K562 (cell line): ENCODE results near the gene RGS19. TPM values are rescaled to one million over a fixed set of nuclear protein-coding genes. Genes with fewer than 3 reads are reported as not detected.

ENCODE experiments used
- ATAC-seq: fragments of 200-7000 bp; cut with Tn5 transposase; 3 replicates; pipeline ENCODE4 v1.9.1; 2020; ENCODE audit warnings: moderate library complexity
- BruUV-seq: library from RNA; stranded (reverse); fragments of 400-500 nt; replicated peaks from 2 replicates; lab custom pipeline; 2021; lab: Mats Ljungman, UMichigan
- CTCF ChIA-PET: fragments of 300-600 bp; formaldehyde crosslinking; extraction: SDS; loops from one replicate; lab custom pipeline; 2021; ENCODE audit warnings: low intra/inter-chr PET ratio; lab: Yijun Ruan, JAX
- POLR2A ChIA-PET: fragments of 300-600, 350-650 bp; sonication (Branson Sonifier 250); formaldehyde crosslinking; extraction: SDS; loops from one replicate; lab custom pipeline; 2021; ENCODE audit warnings: antibody characterized with exemption, inconsistent platforms; lab: Yijun Ruan, JAX
- DNase-seq, 4 experiments: peaks; one replicate each; pipeline versions ENCODE4 v3.0.0 to v3.0.0-alpha.2; 2011 to 2018; ENCODE audit warnings: low spot score in 3 of 4, mixed read lengths in 3 of 4; ENCODE audit errors: extremely low read depth in 1 of 4
- FAIRE-seq: peaks from 2 replicates; lab custom pipeline; 2011; peaks lifted over from hg19 to GRCh38; lab: Jason Lieb, UNC
- H2AFZ ChIP-seq: 2 replicates; pipeline ENCODE4 v1.6.0; 2011; ENCODE audit warnings: low read depth, low read length, control low read depth, inconsistent platforms
- H3K27ac ChIP-seq: fragments of 200-600 bp; 3 replicates; pipeline ENCODE4 v1.8.0; 2011; ENCODE audit warnings: low read depth, mild to moderate bottlenecking, control low read depth, inconsistent platforms, low read length, moderate library complexity, mixed read lengths; ENCODE audit errors: extremely low read depth
- H3K27me3 ChIP-seq, 2 experiments: fragments of 300-600 bp in 1 of 2; 2 replicates in 1 of 2; 3 replicates in 1 of 2; pipeline versions ENCODE4 v1.6.0 to v1.8.0; 2011; ENCODE audit warnings: inconsistent platforms in 2 of 2, low read length in 2 of 2, mild to moderate bottlenecking in 1 of 2, mixed read lengths in 1 of 2, moderate library complexity in 1 of 2; ENCODE audit not compliant: control insufficient read depth in 2 of 2, insufficient read depth in 2 of 2
- H3K36me3 ChIP-seq: fragments of 300-600 bp; 3 replicates; pipeline ENCODE4 v1.8.0; 2011; ENCODE audit warnings: mild to moderate bottlenecking, low read length, inconsistent platforms; ENCODE audit not compliant: control insufficient read depth, insufficient read depth
- H3K4me1 ChIP-seq, 2 experiments: fragments of 200-600 bp in 1 of 2; replicated peaks in 1 of 2; 2 replicates in 1 of 2; 3 replicates in 1 of 2; pipeline versions ENCODE4 v1.5.1 to v1.8.0; 2011; ENCODE audit warnings: inconsistent platforms in 2 of 2, low read length in 2 of 2, mild to moderate bottlenecking in 1 of 2, mixed read lengths in 1 of 2, moderate library complexity in 1 of 2; ENCODE audit not compliant: control insufficient read depth in 2 of 2, insufficient read depth in 2 of 2
- H3K4me2 ChIP-seq: 2 replicates; pipeline ENCODE4 v1.6.1; 2011; ENCODE audit warnings: low read length, control low read depth, inconsistent platforms, mixed read lengths; ENCODE audit not compliant: insufficient read depth
- H3K4me3 ChIP-seq: fragments of 200-600 bp; sonication (generic), shearing (Covaris generic); 2 replicates; pipeline ENCODE4 v1.5.1; 2016; ENCODE audit warnings: control low read depth, inconsistent platforms
- H3K79me2 ChIP-seq: fragments of 200-600 bp; 3 replicates; pipeline ENCODE4 v1.8.0; 2011; ENCODE audit warnings: low read length, inconsistent platforms; ENCODE audit not compliant: control insufficient read depth, insufficient read depth
- H3K9ac ChIP-seq, 2 experiments: 2 replicates each; pipeline versions ENCODE4 v1.6.0 to v1.6.1; 2011; ENCODE audit warnings: low read depth in 2 of 2, low read length in 2 of 2, control low read depth in 1 of 2, inconsistent platforms in 1 of 2, mild to moderate bottlenecking in 1 of 2, mixed read lengths in 1 of 2; ENCODE audit not compliant: insufficient read depth in 1 of 2
- H3K9me1 ChIP-seq: one replicate; pipeline ENCODE4 v1.6.0; 2011; ENCODE audit warnings: inconsistent platforms, mild to moderate bottlenecking, low read length, moderate library complexity; ENCODE audit not compliant: control insufficient read depth, insufficient read depth
- H3K9me3 ChIP-seq: replicated peaks from 2 replicates; pipeline ENCODE4 v1.5.1; 2011; ENCODE audit warnings: low read depth, low read length, inconsistent platforms; ENCODE audit not compliant: control insufficient read depth, insufficient read depth
- H4K20me1 ChIP-seq: replicated peaks from 2 replicates; pipeline ENCODE4 v1.6.1; 2011; ENCODE audit warnings: low read length, inconsistent platforms, mixed read lengths; ENCODE audit not compliant: control insufficient read depth, insufficient read depth
- BMI1 ChIP-seq: fragments of 150-350 bp; IDR thresholded peaks from 2 replicates; pipeline ENCODE4 v1.6.1; 2014; ENCODE audit warnings: low read length
- CEBPZ ChIP-seq: fragments of 150-350 bp; IDR thresholded peaks from 2 replicates; pipeline ENCODE4 v1.6.1; 2014; ENCODE audit warnings: low read depth, mild to moderate bottlenecking, low read length, borderline replicate concordance
- DEAF1 ChIP-seq: fragments of 450-650 bp; formaldehyde crosslinking; IDR thresholded peaks from 2 replicates; pipeline ENCODE4 v1.4.0; 2020; ENCODE audit warnings: mild to moderate bottlenecking, moderate library complexity
- NFE2 ChIP-seq: IDR thresholded peaks from 2 replicates; pipeline ENCODE4 v1.6.1; 2014; ENCODE audit warnings: antibody characterized with exemption, low read depth
- NKRF ChIP-seq: fragments of 450-650 bp; IDR thresholded peaks from 2 replicates; pipeline ENCODE4 v1.6.1; 2016; ENCODE audit warnings: borderline replicate concordance
- ZNF407 ChIP-seq: fragments of 450-650 bp; IDR thresholded peaks from 2 replicates; pipeline ENCODE4 v1.6.1; 2016; ENCODE audit warnings: low read depth
- ZNF584 ChIP-seq: fragments of 200-800 bp; sonication (Bioruptor generic); IDR thresholded peaks from 2 replicates; pipeline ENCODE4 v1.6.1; 2016; ENCODE audit warnings: low read depth, mild to moderate bottlenecking, missing genetic modification characterization, missing compliant biosample characterization
- WGBS: fragments of 100-300 bp; shearing (Covaris generic); methylation state at CpG from one replicate; pipeline ENCODE4 v1.1.6; 2016; ENCODE audit warnings: low coverage, mixed read lengths; ENCODE audit not compliant: insufficient coverage; ENCODE audit errors: missing lambda C conversion rate; 5-methylcytosine and 5-hydroxymethylcytosine counted together
- in situ Hi-C: fragments of 300-500 bp; cut with MboI; formaldehyde crosslinking; loops from 4 replicates; pipeline ENCODE4 v1.15.0; 2018; ENCODE audit warnings: inconsistent platforms, mixed read lengths
- intact Hi-C: fragments of 100-400 bp; cut with micrococcal nuclease; formaldehyde crosslinking; loops from 2 replicates; pipeline ENCODE4 v1.14.2; 2022
- polyA plus RNA-seq, 8 experiments: library from polyadenylated mRNA; depleted of rRNA in 4 of 8; stranded (reverse) in 5 of 8; unstranded in 3 of 8; fragments of >200 nt; fragmentation: Nextera tagmentation in 2 of 8; fragmentation: Illumina TruSeq in 1 of 8; extraction: Ambion mirVana in 2 of 8; extraction: Trizol in 1 of 8; gene quantifications; 2 replicates each; pipeline versions ENCODE4 v1.2.1 to v1.2.3, GENCODE V29; 2011 to 2014; ENCODE audit warnings: inconsistent platforms in 1 of 8, missing spikeins in 1 of 8
- total RNA-seq, 7 experiments: library from RNA; depleted of rRNA in 6 of 7; stranded (reverse); fragments of >200 nt in 6 of 7; fragmentation: Illumina TruSeq in 2 of 7; extraction: Trizol in 2 of 7; gene quantifications; 2 replicates each; pipeline versions ENCODE4 v1.2.1 to v1.2.3, GENCODE V29; 2011 to 2021; ENCODE audit warnings: low replicate concordance in 1 of 7

Gene RGS19
- total and polyA plus RNA-seq, 9 of the 15 experiments (the other 6 are each of a cell fraction or from before 2014, with no cell fraction given): 0.41 to 23.7 (median 14.6) TPM

GRCh38 chr20:64113444-64113775 lies 34.1 kb upstream of the RGS19 start:
- 0% methylated on average over 6 of the region's 6 CpGs for WGBS
- H3K27me3 ChIP-seq: peaks cover 26 to 69% of the 10 kb centered on the region in 2 experiments; a peak in 4 of 5 replicates
- no peaks in the 10 kb centered on the region for H3K36me3 ChIP-seq
- no peak overlapping the region for H3K4me2 ChIP-seq
- DNase-seq (no peak), FAIRE-seq (no peak), ATAC-seq (no peak)
- H3K4me3 ChIP-seq: no peak overlapping the region
- no peak overlapping the region for H3K27ac ChIP-seq
- peaks cover 16% of the 10 kb centered on the region for H4K20me1 ChIP-seq
- POLR2A ChIA-PET: interaction anchor here (0.6 kb wide), 1 partner anchor 598 kb away, joined by 4 read pairs; no protein-coding TSS in a partner anchor
- H3K79me2 ChIP-seq: no peaks in the 10 kb centered on the region
- intact Hi-C loops (no loop called here), in situ Hi-C loops (no loop called here)
- H2AFZ ChIP-seq: no peak overlapping the region
- CTCF ChIA-PET: no interaction called here
- H3K9me3 ChIP-seq: no peaks in the 10 kb centered on the region
- no peak overlapping the region for H3K9ac ChIP-seq
- no TSS peak for BruUV-seq
- H3K9me1 ChIP-seq: no peaks in the 10 kb centered on the region
- H3K4me1 ChIP-seq: peaks cover 0 to 26% of the 10 kb centered on the region in 2 experiments; a peak in 1 of 5 replicates
- TF ChIP-seq CEBPZ (no peak), DEAF1 (CRISPR knock-in tag) (no peak), ZNF407 (no peak), NFE2 (no peak), ZNF584 (CRISPR knock-in tag) (no peak), BMI1 (no peak), NKRF (no peak)
